K562 treated with DMSO at 1 percent for 4 hours (cell line): Measurements from ENCODE around the gene BRPF3. TPM values are rescaled to one million over a fixed set of nuclear protein-coding genes. Genes with fewer than 3 reads are reported as not detected.

Experiments used
- total RNA-seq: library from RNA; unstranded; fragments of 300-600 nt; gene quantifications from 2 replicates; pipeline ENCODE4 v1.2.3, GENCODE V29; 2022; ENCODE audit not compliant: insufficient read depth

The BRPF3 gene
- total RNA-seq: 23.0 and 25.3 TPM in 2 replicates

DNA sequence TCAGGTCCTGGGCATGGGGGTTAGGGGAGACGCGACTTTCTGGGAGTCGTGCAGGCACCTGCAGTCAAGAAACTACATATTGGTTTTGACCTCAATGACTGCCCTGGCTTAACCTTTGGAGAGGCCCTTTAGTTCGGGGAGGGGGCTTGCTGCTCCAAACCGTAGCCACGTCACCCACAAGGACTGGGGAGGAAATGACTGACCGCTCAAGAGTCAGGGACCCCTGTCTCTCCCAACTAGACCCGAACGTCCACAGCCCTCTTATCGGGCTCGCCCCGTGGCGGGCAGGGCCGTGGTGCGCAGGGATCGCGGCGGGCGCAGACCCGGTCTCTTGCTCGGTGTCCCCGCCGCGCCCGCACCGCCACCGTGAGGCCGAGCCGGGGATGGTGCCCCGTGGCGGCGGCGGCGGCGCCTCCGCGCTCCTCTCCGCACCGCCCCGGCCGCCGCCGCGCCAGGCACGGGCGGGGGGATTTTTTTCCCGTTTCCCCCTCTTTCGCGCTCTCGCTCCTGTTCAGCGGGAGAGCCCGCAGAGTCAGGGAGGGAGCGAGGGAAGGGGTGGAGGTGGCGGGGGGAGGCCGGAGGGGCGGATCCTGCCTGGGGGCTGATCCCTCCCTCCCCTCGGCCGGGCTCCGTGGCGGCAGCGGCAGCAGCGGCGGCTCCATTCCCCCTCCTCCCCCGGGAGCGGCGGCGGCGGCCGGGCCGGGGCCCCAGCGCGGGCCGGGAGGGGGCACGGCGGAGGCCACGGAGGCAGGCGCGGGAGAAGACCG lies at the start of gene BRPF3:
TSS of gene BRPF3 (plus strand) at position 632 of the 767 bp plus-strand sequence. CDS start 3,579 bp downstream, outside the sequence.

DNA sequence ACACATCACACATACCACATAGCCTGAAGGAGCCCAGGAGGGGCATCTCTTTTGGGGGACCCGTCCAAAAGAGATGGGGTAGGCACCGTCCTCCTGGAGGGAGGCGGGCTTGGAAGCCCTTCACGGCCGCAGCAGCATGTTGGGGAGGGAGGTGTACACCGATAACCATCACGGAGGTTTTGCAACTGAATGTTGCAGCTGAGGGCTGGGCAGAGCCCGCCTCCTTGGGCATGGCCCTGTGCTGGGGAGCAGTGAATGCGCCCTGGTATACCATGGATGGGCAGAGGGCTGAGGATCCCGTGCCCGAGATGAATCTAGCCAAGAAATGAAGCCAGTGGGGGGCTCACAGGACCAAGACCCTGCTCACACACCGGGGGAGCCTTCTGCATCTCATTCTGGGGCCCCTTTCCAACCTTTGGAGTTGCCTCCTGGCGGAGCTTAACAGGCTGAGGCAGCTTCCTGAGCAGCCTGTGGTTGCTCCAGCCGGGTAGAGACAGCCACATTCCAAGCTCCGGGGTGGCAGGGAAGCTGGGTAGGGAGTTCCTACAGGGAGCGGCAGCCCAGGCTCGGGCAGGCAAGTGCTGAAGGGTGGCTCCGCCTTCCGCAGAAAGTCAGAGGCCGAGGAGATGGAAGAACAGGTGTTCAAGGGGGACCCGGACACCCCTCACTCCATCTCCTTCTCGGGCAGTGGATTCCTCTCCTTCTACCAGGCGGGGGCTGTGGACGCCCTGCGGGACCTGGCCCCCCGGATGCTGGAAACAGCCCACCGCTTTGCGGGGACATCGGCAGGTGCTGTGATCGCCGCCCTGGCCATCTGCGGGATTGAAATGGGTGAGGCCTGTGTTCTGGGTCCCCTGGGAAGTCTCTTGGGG lies 73.5 kb downstream of the BRPF3 start, which contains the start of gene PNPLA1:
TSS of gene PNPLA1 (plus strand) at position 227 of the 872 bp plus-strand sequence. CDS start at position 627, 400 bp downstream.

Other genes with a start within 250 kb of the BRPF3 start
- gene SLC26A8, start 172.1 kb upstream of the BRPF3 start, total RNA-seq: not detected in 2 replicates
- 28.6 and 33.4 TPM in 2 replicates for gene MAPK14, start 168.9 kb upstream of the BRPF3 start, total RNA-seq
- gene MAPK13, start 66.2 kb upstream of the BRPF3 start, total RNA-seq: 1.9 and 2.3 TPM in 2 replicates
- gene PNPLA1, start 73.3 kb downstream of the BRPF3 start, total RNA-seq: not detected in 2 replicates
- not detected in 2 replicates for gene BNIP5, start 140.1 kb downstream of the BRPF3 start, total RNA-seq
- gene ETV7, start 190.9 kb downstream of the BRPF3 start, total RNA-seq: not detected in 2 replicates
- gene PXT1, start 246.1 kb downstream of the BRPF3 start, total RNA-seq: not detected in 2 replicates
- 47.0 and 57.0 TPM in 2 replicates for gene KCTD20, start 246.3 kb downstream of the BRPF3 start, total RNA-seq